ENCODE data around the gene EPHA7. TPM values are rescaled to one million over a fixed set of nuclear protein-coding genes. Genes with fewer than 3 reads are reported as not detected.

EPHA7 gene
- total and polyA plus RNA-seq, 2 donors (not counting 3 experiments of a cell fraction or from before 2014, with no cell fraction given), result not detected

GRCh38 chr6:93235775-93236174 lies 183.6 kb downstream of the EPHA7 start:
- no peaks in the 10 kb centered on the region for H4K20me1 ChIP-seq (replicated peaks; ENCODE audit: control insufficient read depth, extremely low read depth, insufficient read depth, low read length)
- POLR2A ChIA-PET, result no interaction called here
- BruUV-seq (replicated peaks), result no TSS peak
- intact Hi-C loops (cut with micrococcal nuclease), result no loop called here
- no peak overlapping the region for H3K4me2 ChIP-seq (ENCODE audit: insufficient read depth, low read length)
- TF ChIP-seq GATA2 (IDR thresholded peaks at IDR 0.05; ENCODE audit: insufficient read depth, insufficient read length, low read depth, low read length), result no peak
- no peak for TF ChIP-seq EZH2 (IDR thresholded peaks at IDR 0.05; ENCODE audit: borderline replicate concordance, low read depth, low read length, severe bottlenecking)
- no peak for TF ChIP-seq POLR2AphosphoS5 (IDR thresholded peaks at IDR 0.05; ENCODE audit: insufficient read depth, low read depth, low read length)
- no peak for TF ChIP-seq CTCF (IDR thresholded peaks at IDR 0.05; ENCODE audit: extremely low read depth in 1 of 2, insufficient read depth in 1 of 2, low read depth in 1 of 2, low read length in 2 of 2)
- no peak for TF ChIP-seq FOS (IDR thresholded peaks at IDR 0.05; ENCODE audit: borderline replicate concordance, insufficient read depth, low read length)
- no peak for TF ChIP-seq JUN (IDR thresholded peaks at IDR 0.05; ENCODE audit: borderline replicate concordance, insufficient read depth, insufficient read length, low read depth)
- no peak for TF ChIP-seq MAX (IDR thresholded peaks at IDR 0.05; ENCODE audit: insufficient read depth, insufficient read length)
- TF ChIP-seq POLR2A (IDR thresholded peaks at IDR 0.05; ENCODE audit: low read depth, low read length), result no peak
- TF ChIP-seq MYC (IDR thresholded peaks at IDR 0.05; ENCODE audit: low read depth, low read length), result no peak
- no peaks in the 10 kb centered on the region for H3K9me3 ChIP-seq (replicated peaks; ENCODE audit: control insufficient read depth, insufficient read depth, low read length)
- no peak overlapping the region for H2AFZ ChIP-seq (ENCODE audit: low read depth, low read length)
- no peaks in the 10 kb centered on the region for H3K9me1 ChIP-seq (replicated peaks; ENCODE audit: control insufficient read depth, extremely low read depth, insufficient read depth, low read length)
- no peaks in the 10 kb centered on the region for H3K36me3 ChIP-seq (ENCODE audit: control insufficient read depth in 2 of 2, extremely low read depth in 1 of 2, insufficient read depth in 2 of 2, low read length in 2 of 2)
- no peaks in the 10 kb centered on the region for H3K79me2 ChIP-seq (ENCODE audit: control insufficient read depth, insufficient read depth, low read length)
- no peaks in the 10 kb centered on the region for H3K27me3 ChIP-seq (ENCODE audit: control insufficient read depth in 2 of 2, insufficient read depth in 2 of 2, low read length in 2 of 2)
- no peak overlapping the region for H3K4me3 ChIP-seq (replicated peaks in 1 of 3; ENCODE audit: insufficient read depth in 1 of 3, low read depth in 1 of 3, low read length in 3 of 3)
- dilution Hi-C loops (cut with MboI; ENCODE audit: extremely low pct_ligation_motif_present, low sequenced_read_pairs), result no loop called here
- CTCF ChIA-PET, result no interaction called here
- H3K27ac ChIP-seq (ENCODE audit: insufficient read depth, low read depth, low read length), result no peak overlapping the region
- no peak for FAIRE-seq
- no peak overlapping the region for H3K9ac ChIP-seq (replicated peaks; ENCODE audit: extremely low read depth, insufficient read depth, low read length)
- H3K4me1 ChIP-seq (ENCODE audit: control insufficient read depth, extremely low read depth, insufficient read depth, low read length), result no peaks in the 10 kb centered on the region
- no peak for DNase-seq (ENCODE audit: low read depth, low spot score)

Data from endothelial cell of umbilical vein (primary cell).